OCI-LY3 (cell line): ENCODE measurements around the gene FHIP2A.

ENCODE experiments used
- H2AFZ ChIP-seq: fragments of 200-600, 300-600 bp; shearing (Covaris generic); 2 replicates; pipeline ENCODE4 v1.6.0; 2014; ENCODE audit warnings: antibody characterized with exemption, low read depth, low read length
- H3K27ac ChIP-seq: fragments of 200-600, 300-600 bp; sonication (generic); 2 replicates; pipeline ENCODE4 v1.5.1; 2014; ENCODE audit warnings: mild to moderate bottlenecking, low read length, moderate library complexity, mixed read lengths
- H3K27me3 ChIP-seq: fragments of 200-600, 300-600 bp; sonication (generic); 2 replicates; pipeline ENCODE4 v1.6.1; 2014; ENCODE audit warnings: low read depth, low read length, mixed read lengths
- H3K36me3 ChIP-seq: fragments of 200-600, 300-600 bp; sonication (generic); replicated peaks from 2 replicates; pipeline ENCODE3; 2014; ENCODE audit warnings: low read depth, low read length, mixed read lengths
- H3K4me1 ChIP-seq: fragments of 300-600, 200-600 bp; sonication (generic); 2 replicates; pipeline ENCODE4 v1.6.1; 2014; ENCODE audit warnings: low read length, mixed read lengths
- H3K4me2 ChIP-seq: fragments of 200-600, 300-600 bp; sonication (generic); 2 replicates; pipeline ENCODE4 v1.6.1; 2014; ENCODE audit warnings: low read length, mixed read lengths
- H3K4me3 ChIP-seq: fragments of 300-600, 200-600 bp; sonication (generic); 2 replicates; pipeline ENCODE4 v1.5.1; 2014; ENCODE audit warnings: antibody characterized with exemption, mild to moderate bottlenecking, low read length, moderate library complexity
- H3K79me2 ChIP-seq: fragments of 300-600, 200-600 bp; shearing (Covaris generic); 2 replicates; pipeline ENCODE4 v1.6.1; 2014; ENCODE audit warnings: mild to moderate bottlenecking, low read length, mixed read lengths
- H3K9ac ChIP-seq: fragments of 300-600, 200-600 bp; shearing (Covaris generic); 2 replicates; pipeline ENCODE4 v1.6.0; 2014; ENCODE audit warnings: mild to moderate bottlenecking, low read length, moderate library complexity
- H3K9me3 ChIP-seq: fragments of 200-600, 300-600 bp; shearing (Covaris generic); 2 replicates; pipeline ENCODE4 v1.6.1; 2014; ENCODE audit warnings: low read length, mixed read lengths; ENCODE audit not compliant: insufficient read depth
- H4K20me1 ChIP-seq: fragments of 200-600, 300-600 bp; sonication (generic); 2 replicates; pipeline ENCODE4 v1.6.1; 2016; ENCODE audit warnings: low read length, mixed read lengths; ENCODE audit not compliant: insufficient read depth
- CTCF ChIP-seq: fragments of 200-600, 300-600 bp; sonication (generic); IDR thresholded peaks from 2 replicates; pipeline ENCODE4 v1.5.1; 2014; ENCODE audit warnings: antibody characterized with exemption, low read length, low read depth
- EZH2phosphoT487 ChIP-seq: fragments of 200-600 bp; shearing (Covaris generic); IDR thresholded peaks from 2 replicates; pipeline ENCODE4 v1.6.1; 2018; ENCODE audit warnings: antibody characterized with exemption, mixed run types, low read depth

The FHIP2A gene

GRCh38 chr10:114777415-114777814 is 44.2 kb upstream of the FHIP2A start:
- Histone ChIP-seq H3K36me3 (no peaks in the 10 kb centered on the region), H4K20me1 (no peaks in the 10 kb centered on the region)

GRCh38 chr10:114779803-114780576 is 41.6 kb upstream of the FHIP2A start:
- Histone ChIP-seq H3K4me2 (peak overlapping the region; percentile 51), H2AFZ (peak overlapping the region; percentile 45; the same call in 1 of the 2 replicates), H3K9me3 (no peaks in the 10 kb centered on the region), H3K4me1 (peaks cover 13% of the 10 kb centered on the region), H4K20me1 (no peaks in the 10 kb centered on the region), H3K4me3 (no peak overlapping the region), H3K36me3 (no peaks in the 10 kb centered on the region), H3K79me2 (no peaks in the 10 kb centered on the region), H3K9ac (no peak overlapping the region), H3K27ac (no peak overlapping the region), H3K27me3 (no peaks in the 10 kb centered on the region)
- no peak for TF ChIP-seq EZH2phosphoT487
- no peak for TF ChIP-seq CTCF

More at GRCh38 chr10:114777415-114777814, 44.2 kb upstream of the FHIP2A start:
- Histone ChIP-seq H3K27me3 (no peaks in the 10 kb centered on the region), H3K4me3 (no peak overlapping the region), H2AFZ (no peak overlapping the region), H3K27ac (no peak overlapping the region), H3K79me2 (no peaks in the 10 kb centered on the region), H3K9me3 (no peaks in the 10 kb centered on the region), H3K9ac (no peak overlapping the region), H3K4me2 (no peak overlapping the region), H3K4me1 (peaks cover 13% of the 10 kb centered on the region)
- TF ChIP-seq CTCF (no peak), EZH2phosphoT487 (no peak)

- no peaks in the 10 kb centered on the region for H4K20me1 ChIP-seq
- H3K79me2 ChIP-seq, result no peaks in the 10 kb centered on the region
- TF ChIP-seq CTCF (no peak), EZH2phosphoT487 (no peak)
- peaks cover 13% of the 10 kb centered on the region for H3K4me1 ChIP-seq
- no peaks in the 10 kb centered on the region for H3K9me3 ChIP-seq
- no peak overlapping the region for H3K27ac ChIP-seq
- no peaks in the 10 kb centered on the region for H3K27me3 ChIP-seq
- H3K36me3 ChIP-seq, result no peaks in the 10 kb centered on the region
- peak overlapping the region; percentile 51 for H3K4me2 ChIP-seq
- H2AFZ ChIP-seq, result peak overlapping the region; percentile 45; the same call in 1 of the 2 replicates
- H3K9ac ChIP-seq, result no peak overlapping the region
- H3K4me3 ChIP-seq, result no peak overlapping the region
Observed at GRCh38 chr10:114780577-114781184, 40.9 kb upstream of the FHIP2A start.

GRCh38 chr10:114782666-114783065 is 38.9 kb upstream of the FHIP2A start:
- no peak overlapping the region for H3K27ac ChIP-seq
- no peaks in the 10 kb centered on the region for H3K27me3 ChIP-seq
- no peak overlapping the region for H3K4me2 ChIP-seq
- no peak overlapping the region for H2AFZ ChIP-seq
- H3K36me3 ChIP-seq, result no peaks in the 10 kb centered on the region
- no peaks in the 10 kb centered on the region for H3K9me3 ChIP-seq
- no peak overlapping the region for H3K9ac ChIP-seq
- H4K20me1 ChIP-seq, result no peaks in the 10 kb centered on the region
- peaks cover 13% of the 10 kb centered on the region for H3K4me1 ChIP-seq
- TF ChIP-seq EZH2phosphoT487, result no peak
- no peak for TF ChIP-seq CTCF
- H3K79me2 ChIP-seq, result no peaks in the 10 kb centered on the region
- H3K4me3 ChIP-seq, result no peak overlapping the region
